CD4-positive, alpha-beta T cell treated with Interleukin-12 subunit alpha and Interleukin-12 subunit beta, for 1 hour (primary cell): ENCODE data around the gene MAST2.

Experiments
- DNase-seq: peaks from one replicate; pipeline ENCODE4 v3.0.0-alpha.2; 2020

MAST2 gene

DNA sequence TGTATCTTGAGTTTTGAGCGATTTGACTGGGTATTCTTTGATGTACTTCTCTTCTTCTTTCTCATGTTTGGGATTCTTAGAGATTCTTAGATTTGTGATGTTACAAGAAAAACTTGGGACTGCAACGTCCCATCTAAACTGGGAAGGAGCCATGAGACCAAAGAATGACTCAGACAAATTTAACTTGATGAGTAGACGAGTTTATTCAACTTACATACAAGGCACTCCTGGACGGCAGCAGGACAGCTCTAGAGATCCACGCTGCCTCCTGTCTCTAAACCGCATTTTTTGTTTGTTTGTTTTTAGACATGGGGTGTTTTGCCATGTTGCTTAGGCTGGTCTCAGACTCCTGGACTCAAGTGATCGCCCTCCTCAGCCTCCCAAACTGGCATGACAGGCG, 191.9 kb downstream of the MAST2 start:
- no peak for DNase-seq

DNA sequence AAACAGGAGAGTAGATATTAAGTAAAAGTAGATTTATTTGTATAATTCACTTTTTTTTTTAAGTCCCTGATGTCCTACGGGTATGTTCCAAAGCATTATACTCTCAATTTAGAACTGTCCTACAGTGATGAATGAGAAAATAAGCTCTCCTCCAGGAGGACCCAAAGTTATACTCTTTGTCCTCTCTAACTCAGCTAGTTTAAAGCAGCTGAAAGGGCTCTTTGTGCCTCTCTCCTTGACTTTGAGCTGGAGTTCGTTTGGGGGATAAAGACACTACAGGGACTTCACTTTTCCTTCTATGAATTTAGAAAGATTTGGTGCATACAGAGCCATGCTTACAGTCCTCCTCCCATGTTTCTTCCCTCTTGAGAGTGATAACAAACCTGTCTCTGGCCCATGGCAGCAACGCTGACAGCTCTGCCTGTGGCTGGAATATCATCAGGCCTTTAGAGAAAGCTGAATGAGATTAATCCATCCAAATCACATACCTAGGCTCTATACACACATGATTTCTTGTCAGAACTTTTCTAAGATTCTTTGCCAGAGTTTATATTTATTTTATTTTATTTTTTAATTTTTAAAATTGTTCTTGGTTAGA, 194.7 kb downstream of the MAST2 start:
- no peak for DNase-seq

DNA sequence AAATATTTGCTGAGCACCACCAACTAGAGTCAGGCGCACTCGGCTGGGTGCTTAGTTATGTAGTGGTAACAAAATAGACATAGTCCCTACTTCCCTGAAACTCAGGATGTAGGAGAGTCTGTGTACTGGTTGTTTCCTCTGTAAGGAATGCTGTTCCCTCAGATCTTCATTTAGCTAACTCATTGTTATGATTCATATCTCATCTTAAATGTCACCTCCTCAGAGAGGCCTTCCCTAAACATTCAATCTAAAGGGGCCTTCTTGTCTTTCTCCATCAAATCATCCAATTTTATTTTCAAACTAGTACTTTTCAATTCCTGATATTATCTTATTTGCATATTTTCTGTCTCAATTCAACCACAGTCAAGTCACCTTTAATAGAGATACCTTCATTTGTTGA, 196.1 kb downstream of the MAST2 start:
- DNase-seq: no peak

- no peak for DNase-seq
Measured at GRCh38 chr1:46001081-46001785, 197.8 kb downstream of the MAST2 start.

DNA sequence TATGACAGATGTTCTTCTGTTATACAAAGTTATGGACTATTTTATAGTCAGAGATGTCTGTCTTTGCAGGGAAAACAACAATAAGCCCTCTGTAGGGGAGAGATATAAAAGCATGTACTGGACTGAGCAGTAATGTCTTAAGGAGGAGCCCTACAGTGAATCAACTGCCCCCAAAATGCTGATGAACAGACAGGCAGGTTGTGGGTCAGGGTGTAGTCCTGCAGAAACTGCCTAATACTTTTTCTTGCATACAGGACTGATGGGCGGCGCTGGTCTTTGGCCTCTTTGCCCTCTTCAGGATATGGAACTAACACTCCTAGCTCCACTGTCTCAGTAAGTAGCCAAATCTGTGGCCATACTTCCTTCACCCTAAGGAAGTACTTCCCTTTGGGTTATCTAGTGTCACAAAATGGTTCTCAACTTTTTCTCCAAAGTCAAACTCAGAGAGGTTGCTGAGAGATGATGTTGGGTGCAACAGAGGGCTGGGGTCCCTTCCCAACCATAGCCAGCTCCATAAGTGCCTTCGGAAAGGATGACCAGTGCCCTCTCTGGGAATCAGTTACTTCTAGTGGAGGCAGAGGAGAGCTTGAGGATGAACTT, 199.2 kb downstream of the MAST2 start:
- DNase-seq: no peak

GRCh38 chr1:46003315-46003714, 199.9 kb downstream of the MAST2 start:
- DNase-seq: no peak

DNA sequence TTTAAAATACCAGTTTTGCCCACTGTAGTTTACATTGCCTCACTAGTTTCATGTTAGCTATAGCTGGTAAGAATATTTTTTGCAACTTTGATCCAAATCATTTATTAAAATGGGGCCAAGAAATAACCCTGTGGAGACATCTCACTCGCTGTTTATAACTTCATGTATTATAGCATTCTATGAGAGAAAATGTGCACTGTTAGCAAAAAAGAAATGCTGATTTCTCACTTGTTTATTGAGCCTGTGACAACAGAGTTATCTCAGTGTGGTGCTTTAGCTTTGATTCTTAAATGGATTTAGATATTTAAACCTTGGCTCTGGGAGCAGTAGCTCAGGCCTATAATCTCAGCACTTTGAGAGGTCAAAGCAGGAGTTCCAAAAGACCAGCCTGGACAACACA, 201.1 kb downstream of the MAST2 start:
- DNase-seq: no peak

- DNase-seq: no peak
Measured at GRCh38 chr1:46005594-46005993, 202.2 kb downstream of the MAST2 start.

GRCh38 chr1:46008585-46008984, 205.2 kb downstream of the MAST2 start:
- no peak for DNase-seq

- DNase-seq: no peak
Measured at GRCh38 chr1:46010611-46011010, 207.2 kb downstream of the MAST2 start.

- DNase-seq: no peak
Measured at GRCh38 chr1:46011121-46011695, 207.8 kb downstream of the MAST2 start.

DNA sequence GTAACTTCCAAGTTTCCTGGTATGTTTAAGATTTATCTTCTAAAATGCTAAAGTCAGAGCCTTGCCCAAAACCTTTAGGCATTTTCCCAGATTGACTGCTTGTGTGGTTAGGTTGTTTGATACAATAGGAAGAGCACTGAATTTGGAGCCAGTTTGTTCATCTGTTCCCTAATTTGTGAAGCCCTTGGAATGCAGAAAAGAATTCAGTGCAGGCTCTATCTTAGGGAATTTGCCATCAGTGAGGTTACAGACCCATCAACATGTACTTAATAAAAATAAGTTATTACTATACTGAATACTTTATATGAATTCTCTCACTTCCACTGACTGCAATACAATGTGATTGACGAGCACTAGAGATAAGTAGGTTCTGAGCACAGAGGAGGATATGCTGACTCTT, 208.8 kb downstream of the MAST2 start:
- no peak for DNase-seq

GRCh38 chr1:46013581-46013980, 210.2 kb downstream of the MAST2 start:
- no peak for DNase-seq

- no peak for DNase-seq
Measured at GRCh38 chr1:46017876-46018503, 214.6 kb downstream of the MAST2 start.

GRCh38 chr1:46019348-46019747, 215.9 kb downstream of the MAST2 start:
- no peak for DNase-seq

DNA sequence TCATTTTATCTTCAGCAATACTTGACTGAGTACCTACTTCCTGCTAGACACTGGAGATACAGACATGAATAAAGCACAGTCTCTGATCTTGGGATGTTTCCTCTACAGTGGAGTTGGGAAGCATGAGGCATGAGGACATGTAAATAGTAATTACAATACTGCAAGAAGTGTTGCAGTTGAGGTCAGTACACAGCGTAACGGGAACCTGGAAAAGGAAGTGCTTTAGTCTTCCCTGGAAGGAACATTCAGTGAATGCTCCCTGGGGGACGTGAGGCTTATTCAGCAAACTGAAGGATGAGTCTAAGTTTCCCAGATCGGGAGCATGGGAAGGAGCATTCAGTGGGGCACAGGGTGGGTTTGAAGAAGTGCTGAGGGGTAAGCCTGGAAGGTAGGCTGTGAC, 216.6 kb downstream of the MAST2 start:
- DNase-seq: no peak

DNA sequence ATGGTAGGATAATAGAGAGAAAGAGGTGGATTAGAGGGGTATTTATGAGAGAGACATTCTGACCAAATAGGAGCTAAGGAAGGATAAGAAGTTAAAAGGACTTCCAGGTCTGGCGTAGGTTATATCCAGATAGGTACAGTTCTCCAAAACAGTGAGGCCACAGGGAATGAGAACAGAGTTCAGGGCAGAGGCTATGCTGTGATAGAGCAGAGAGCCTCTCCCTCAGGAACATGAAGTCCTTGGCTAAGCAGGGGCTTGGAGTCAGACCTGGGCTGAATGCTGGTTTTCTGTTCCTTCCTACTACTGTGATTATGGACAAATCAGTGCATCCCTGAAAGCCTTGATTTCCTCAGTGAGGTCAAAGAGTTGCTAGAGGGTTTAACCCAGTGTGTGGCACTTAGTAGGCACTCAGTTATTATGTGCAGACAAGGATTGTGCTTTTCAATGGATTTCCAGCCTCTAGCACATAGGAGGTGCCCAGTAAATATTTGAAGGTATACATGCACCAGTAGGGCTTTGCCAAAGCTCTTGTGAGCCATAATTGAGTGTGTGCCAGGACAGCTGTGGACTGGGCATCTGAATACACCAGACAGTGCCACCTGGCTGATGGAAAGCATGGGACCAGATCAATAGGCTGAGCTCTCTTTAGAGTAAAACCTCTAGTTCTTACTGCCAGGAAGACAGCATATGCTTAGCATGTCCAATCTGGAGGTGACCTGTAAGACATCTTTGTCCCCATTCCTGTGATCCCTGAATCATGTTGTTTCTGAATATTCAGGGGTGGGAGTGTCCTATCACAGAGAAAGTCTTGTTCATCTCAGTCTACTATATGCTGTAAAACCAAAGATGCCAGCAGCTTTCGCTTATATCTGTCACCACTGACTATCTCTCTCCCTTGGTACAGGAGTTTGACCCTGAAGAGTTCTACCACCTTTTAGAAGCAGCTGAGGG, 217.9 kb downstream of the MAST2 start:
- DNase-seq: no peak

GRCh38 chr1:46026531-46026930, 223.1 kb downstream of the MAST2 start:
- no peak for DNase-seq

DNA sequence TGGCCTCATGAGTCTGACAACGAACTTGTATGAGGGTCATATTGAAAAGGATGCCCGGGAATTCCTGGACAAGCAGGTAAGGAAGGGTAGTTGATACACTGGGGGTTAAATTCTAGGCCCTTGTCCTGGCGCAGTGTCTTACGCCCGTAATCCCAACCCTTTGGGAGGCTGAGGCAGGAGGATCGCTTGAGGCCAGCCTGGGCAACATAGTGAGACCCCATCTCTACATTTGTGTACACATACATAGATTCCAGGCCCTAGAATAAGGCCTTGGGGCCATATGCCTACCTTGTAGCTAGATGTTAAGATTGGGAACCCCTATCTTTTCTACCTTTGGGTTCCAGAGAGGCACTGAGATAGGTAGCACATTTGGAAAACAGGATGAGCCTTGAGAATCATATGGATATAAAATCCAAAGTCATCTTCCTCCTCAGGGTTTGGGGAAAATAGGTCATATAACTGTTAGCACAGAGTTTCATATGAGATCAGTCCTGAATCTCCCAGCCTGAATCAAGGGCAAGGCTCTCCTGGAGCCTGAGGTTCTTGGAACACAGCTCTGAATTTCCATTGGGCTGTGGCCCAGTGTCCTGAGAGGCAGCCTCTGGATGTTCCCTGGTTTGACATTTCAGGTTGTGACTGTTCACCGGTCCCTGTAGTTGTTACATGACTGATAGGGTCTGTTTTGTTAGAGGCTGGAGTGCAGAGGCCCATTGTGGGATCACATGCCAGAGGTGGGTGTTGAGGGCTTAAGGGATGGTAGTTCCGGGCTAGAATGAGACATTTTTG, 224.6 kb downstream of the MAST2 start:
- no peak for DNase-seq

GRCh38 chr1:46030074-46030870, 226.9 kb downstream of the MAST2 start:
- DNase-seq: no peak
